Activated CD4-positive, alpha-beta memory T cell treated with anti-CD3 and anti-CD28 coated beads for 36 hours (primary cell): Measurements from ENCODE around the gene URB2. TPM values are rescaled to one million over a fixed set of nuclear protein-coding genes. Genes with fewer than 3 reads are reported as not detected.
A peak's percentile ranks its signal among the peaks of the same experiment; 100 is the strongest.

Experiments used
- CTCF ChIA-PET: fragments of 350-600 bp; sonication (Branson Sonifier 250); formaldehyde crosslinking; loops from one replicate; lab custom pipeline; 2021; ENCODE audit warnings: antibody characterized with exemption, inconsistent platforms; lab: Charles Lee
- POLR2A ChIA-PET: fragments of 350-600 bp; sonication (Branson Sonifier 250); formaldehyde crosslinking; loops from one replicate; lab custom pipeline; 2021; ENCODE audit warnings: antibody characterized with exemption; lab: Charles Lee
- DNase-seq: peaks from one replicate; pipeline ENCODE4 v3.0.0-alpha.2; 2020
- H3K27ac Mint-ChIP-seq: one replicate; pipeline ENCODE4 v1.8.0; 2021; ENCODE audit warnings: mixed read lengths
- H3K27me3 Mint-ChIP-seq: one replicate; pipeline ENCODE4 v1.8.0; 2021; ENCODE audit warnings: mixed read lengths
- H3K36me3 Mint-ChIP-seq: one replicate; pipeline ENCODE4 v1.8.0; 2021; ENCODE audit warnings: mixed read lengths
- H3K4me1 Mint-ChIP-seq: one replicate; pipeline ENCODE4 v1.8.0; 2021; ENCODE audit warnings: low read depth, mixed read lengths
- H3K4me3 Mint-ChIP-seq: one replicate; pipeline ENCODE4 v1.8.0; 2021; ENCODE audit warnings: mild to moderate bottlenecking, mixed read lengths
- H3K9me3 Mint-ChIP-seq: one replicate; pipeline ENCODE4 v1.8.0; 2021; ENCODE audit warnings: mixed read lengths
- intact Hi-C: fragments of 100-400 bp; cut with micrococcal nuclease; formaldehyde crosslinking; loops from one replicate; pipeline ENCODE4 v1.15.1; 2023
- total RNA-seq, 2 experiments: library from RNA; stranded (reverse); gene quantifications; one replicate each; pipeline ENCODE4 v1.2.3, GENCODE V29; 2021

Gene URB2
- total RNA-seq, 2 experiments from 2014 or later, result 13.8 to 14.6 TPM

GRCh38 chr1:229651546-229651945 lies 25.5 kb downstream of the URB2 start:
- POLR2A ChIA-PET, result no interaction called here
- CTCF ChIA-PET, result interaction anchor here (0.6 to 2.0 kb wide), 2 partner anchors 10 to 11 kb away, joined by 3 to 5 read pairs; no protein-coding TSS in a partner anchor
- Mint-ChIP-seq H3K36me3 (peaks cover 31% of the 10 kb centered on the region), H3K27ac (no peak overlapping the region), H3K9me3 (no peaks in the 10 kb centered on the region), H3K27me3 (no peaks in the 10 kb centered on the region), H3K4me3 (no peak overlapping the region), H3K4me1 (no peaks in the 10 kb centered on the region)
- no peak for DNase-seq
- intact Hi-C loops, result no loop called here

GRCh38 chr1:229653420-229653819 lies 27.4 kb downstream of the URB2 start:
- POLR2A ChIA-PET, result no interaction called here
- Mint-ChIP-seq H3K27ac (no peak overlapping the region), H3K4me3 (no peak overlapping the region)

GRCh38 chr1:229655781-229656180 lies 29.7 kb downstream of the URB2 start:
- Mint-ChIP-seq H3K4me1 (peaks cover 13% of the 10 kb centered on the region), H3K9me3 (no peaks in the 10 kb centered on the region), H3K27ac (no peak overlapping the region), H3K4me3 (no peak overlapping the region), H3K36me3 (peaks cover 31% of the 10 kb centered on the region), H3K27me3 (no peaks in the 10 kb centered on the region)
- POLR2A ChIA-PET, result no interaction called here
- DNase-seq, result no peak
- CTCF ChIA-PET, result no interaction called here
- intact Hi-C loops, result no loop called here

More at GRCh38 chr1:229653420-229653819, 27.4 kb downstream of the URB2 start:
- H3K9me3 Mint-ChIP-seq, result no peaks in the 10 kb centered on the region
- peaks cover 27% of the 10 kb centered on the region for H3K36me3 Mint-ChIP-seq
- H3K27me3 Mint-ChIP-seq, result no peaks in the 10 kb centered on the region
- CTCF ChIA-PET, result no interaction called here
- H3K4me1 Mint-ChIP-seq, result peaks cover 11% of the 10 kb centered on the region
- intact Hi-C loops, result no loop called here
- no peak for DNase-seq

GRCh38 chr1:229657993-229658755 lies 32.1 kb downstream of the URB2 start:
- H3K27ac Mint-ChIP-seq, result peak overlapping the region; percentile 21
- H3K36me3 Mint-ChIP-seq, result peaks cover 33% of the 10 kb centered on the region
- H3K4me1 Mint-ChIP-seq, result peaks cover 19% of the 10 kb centered on the region

GRCh38 chr1:229661022-229661877 lies 35.2 kb downstream of the URB2 start:
- DNase-seq, result peak; percentile 83
- CTCF ChIA-PET, result interaction anchor here (0.7 to 2.6 kb wide), 31 partner anchors 10 to 1570 kb away, joined by 3 to 23 read pairs (median 4); no protein-coding TSS in a partner anchor
- Mint-ChIP-seq H3K36me3 (peaks cover 22% of the 10 kb centered on the region), H3K9me3 (no peaks in the 10 kb centered on the region), H3K27me3 (no peaks in the 10 kb centered on the region), H3K4me1 (peaks cover 19% of the 10 kb centered on the region), H3K4me3 (no peak overlapping the region), H3K27ac (no peak overlapping the region)
- intact Hi-C loops, result loop anchor here (1.0 to 10.0 kb wide), 4 partner anchors 194 to 649 kb away; no protein-coding TSS in a partner anchor
- POLR2A ChIA-PET, result no interaction called here

More at GRCh38 chr1:229657993-229658755, 32.1 kb downstream of the URB2 start:
- no peaks in the 10 kb centered on the region for H3K9me3 Mint-ChIP-seq
- no peak overlapping the region for H3K4me3 Mint-ChIP-seq
- DNase-seq, result peak; percentile 15
- ChIA-PET CTCF (interaction anchor here (0.9 to 1.1 kb wide), 2 partner anchors 10 to 452 kb away, joined by 3 read pairs; no protein-coding TSS in a partner anchor), POLR2A (no interaction called here)
- intact Hi-C loops, result loop anchor here (2.0 kb wide), 1 partner anchor 31 kb away; the partner anchor contains the start of genes TAF5L and URB2
- no peaks in the 10 kb centered on the region for H3K27me3 Mint-ChIP-seq

- Mint-ChIP-seq H3K36me3 (peaks cover 22% of the 10 kb centered on the region), H3K4me1 (peaks cover 19% of the 10 kb centered on the region), H3K27me3 (no peaks in the 10 kb centered on the region), H3K4me3 (no peak overlapping the region), H3K27ac (no peak overlapping the region), H3K9me3 (no peaks in the 10 kb centered on the region)
- ChIA-PET POLR2A (no interaction called here), CTCF (interaction anchor here (0.8 to 2.6 kb wide), 23 partner anchors 10 to 666 kb away, joined by 3 to 23 read pairs (median 5); no protein-coding TSS in a partner anchor)
- intact Hi-C loops, result loop anchor here (1.0 to 10.0 kb wide), 4 partner anchors 193 to 648 kb away; no protein-coding TSS in a partner anchor
- DNase-seq, result no peak
These were observed 35.9 kb downstream of the URB2 start for GRCh38 chr1:229661897-229662296.

- Mint-ChIP-seq H3K27me3 (no peaks in the 10 kb centered on the region), H3K4me3 (no peak overlapping the region), H3K27ac (no peak overlapping the region), H3K9me3 (no peaks in the 10 kb centered on the region), H3K36me3 (peaks cover 23% of the 10 kb centered on the region), H3K4me1 (peaks cover 6% of the 10 kb centered on the region)
- ChIA-PET CTCF (no interaction called here), POLR2A (interaction anchor here (0.6 kb wide), 1 partner anchor 646 kb away, joined by 4 read pairs; no protein-coding TSS in a partner anchor)
- DNase-seq, result peak; percentile 95
- intact Hi-C loops, result loop anchor here (1.0 to 10.0 kb wide), 7 partner anchors 29 to 545 kb away; no protein-coding TSS in a partner anchor
These were observed 38.2 kb downstream of the URB2 start for GRCh38 chr1:229664133-229664689.

- Mint-ChIP-seq H3K9me3 (no peaks in the 10 kb centered on the region), H3K27ac (no peak overlapping the region), H3K4me1 (peaks cover 6% of the 10 kb centered on the region), H3K27me3 (no peaks in the 10 kb centered on the region), H3K4me3 (no peak overlapping the region), H3K36me3 (peaks cover 15% of the 10 kb centered on the region)
- POLR2A ChIA-PET, result no interaction called here
- no peak for DNase-seq
- intact Hi-C loops, result loop anchor here (2.0 to 10.0 kb wide), 5 partner anchors 27 to 543 kb away; no protein-coding TSS in a partner anchor
- CTCF ChIA-PET, result no interaction called here
These were observed 40.0 kb downstream of the URB2 start for GRCh38 chr1:229665912-229666558.

GRCh38 chr1:229666585-229666984 lies 40.5 kb downstream of the URB2 start:
- no peaks in the 10 kb centered on the region for H3K27me3 Mint-ChIP-seq
- peaks cover 10% of the 10 kb centered on the region for H3K36me3 Mint-ChIP-seq
- POLR2A ChIA-PET, result no interaction called here
- no peak for DNase-seq
- CTCF ChIA-PET, result no interaction called here
- H3K4me1 Mint-ChIP-seq, result peaks cover 6% of the 10 kb centered on the region
- intact Hi-C loops, result loop anchor here (10.0 kb wide), 2 partner anchors 188 to 408 kb away; no protein-coding TSS in a partner anchor
- H3K4me3 Mint-ChIP-seq, result no peak overlapping the region
- H3K27ac Mint-ChIP-seq, result no peak overlapping the region
- no peaks in the 10 kb centered on the region for H3K9me3 Mint-ChIP-seq

GRCh38 chr1:229669333-229669732 lies 43.3 kb downstream of the URB2 start:
- H3K36me3 Mint-ChIP-seq, result peaks cover 9% of the 10 kb centered on the region
- CTCF ChIA-PET, result no interaction called here
- H3K27ac Mint-ChIP-seq, result no peak overlapping the region
- no peaks in the 10 kb centered on the region for H3K9me3 Mint-ChIP-seq
- intact Hi-C loops, result loop anchor here (10.0 kb wide), 2 partner anchors 185 to 405 kb away; no protein-coding TSS in a partner anchor
- no peak for DNase-seq
- no peaks in the 10 kb centered on the region for H3K27me3 Mint-ChIP-seq
- POLR2A ChIA-PET, result no interaction called here
- peaks cover 4% of the 10 kb centered on the region for H3K4me1 Mint-ChIP-seq
- H3K4me3 Mint-ChIP-seq, result no peak overlapping the region

- ChIA-PET POLR2A (no interaction called here), CTCF (no interaction called here)
- DNase-seq, result peak; percentile 18
- intact Hi-C loops, result no loop called here
- H3K36me3 Mint-ChIP-seq, result peaks cover 9% of the 10 kb centered on the region
- no peaks in the 10 kb centered on the region for H3K27me3 Mint-ChIP-seq
- no peak overlapping the region for H3K27ac Mint-ChIP-seq
- H3K4me3 Mint-ChIP-seq, result no peak overlapping the region
- H3K9me3 Mint-ChIP-seq, result no peaks in the 10 kb centered on the region
- peaks cover 4% of the 10 kb centered on the region for H3K4me1 Mint-ChIP-seq
These were observed 45.3 kb downstream of the URB2 start for GRCh38 chr1:229671310-229671709.
